NT2/D1 (cell line): ENCODE data around the gene VPS72.

Source experiments
- DNase-seq: peaks from one replicate; pipeline ENCODE4 v3.0.0-alpha.2; 2011; ENCODE audit warnings: low read depth, low spot score
- H3K27me3 ChIP-seq: 2 replicates; pipeline ENCODE4 v1.6.0; 2011; ENCODE audit warnings: mild to moderate bottlenecking; ENCODE audit not compliant: insufficient read length, insufficient read depth
- H3K36me3 ChIP-seq: 2 replicates; pipeline ENCODE4 v1.6.1; 2011; ENCODE audit warnings: mild to moderate bottlenecking, low read length, mixed read lengths; ENCODE audit not compliant: insufficient read depth, insufficient read length
- H3K4me1 ChIP-seq: 2 replicates; pipeline ENCODE4 v1.5.1; 2011; ENCODE audit not compliant: insufficient read depth, insufficient read length
- H3K4me3 ChIP-seq: 2 replicates; pipeline ENCODE4 v1.5.1; 2011; ENCODE audit warnings: low read depth; ENCODE audit not compliant: insufficient read length
- H3K9ac ChIP-seq: 2 replicates; pipeline ENCODE4 v1.6.0; 2011; ENCODE audit warnings: low read depth; ENCODE audit not compliant: insufficient read length
- H3K9me3 ChIP-seq: 2 replicates; pipeline ENCODE4 v1.5.1; 2011; ENCODE audit warnings: mild to moderate bottlenecking, low read length; ENCODE audit not compliant: insufficient read depth
- SUZ12 ChIP-seq: IDR thresholded peaks from 2 replicates; pipeline ENCODE4 v1.6.1; 2011; ENCODE audit not compliant: insufficient read length, insufficient read depth; ENCODE audit errors: extremely low read depth
- YY1 ChIP-seq: IDR thresholded peaks from 2 replicates; pipeline ENCODE4 v1.6.1; 2011; ENCODE audit not compliant: insufficient read length, insufficient read depth
- ZNF274 ChIP-seq: IDR thresholded peaks from 2 replicates; pipeline ENCODE4 v1.6.1; 2011; ENCODE audit warnings: mild to moderate bottlenecking, low read depth, low read length

The VPS72 gene

GRCh38 chr1:151165281-151165737, 24.7 kb downstream of the VPS72 start:
- Histone ChIP-seq H3K9ac (peak overlapping the region; percentile 97), H3K9me3 (no peaks in the 10 kb centered on the region), H3K4me3 (peak overlapping the region; percentile 96), H3K4me1 (peaks cover 8% of the 10 kb centered on the region), H3K27me3 (no peaks in the 10 kb centered on the region), H3K36me3 (peaks cover 56% of the 10 kb centered on the region)
- TF ChIP-seq YY1: no peak
- no peak for TF ChIP-seq SUZ12
- no peak for TF ChIP-seq ZNF274
- peak; percentile 83 for DNase-seq

- TF ChIP-seq ZNF274: no peak
- TF ChIP-seq SUZ12: no peak
- no peak for TF ChIP-seq YY1
- H3K9me3 ChIP-seq: no peaks in the 10 kb centered on the region
- peaks cover 6% of the 10 kb centered on the region for H3K4me1 ChIP-seq
- peak overlapping the region; percentile 97 for H3K9ac ChIP-seq
- H3K36me3 ChIP-seq: peaks cover 52% of the 10 kb centered on the region
- H3K27me3 ChIP-seq: no peaks in the 10 kb centered on the region
- H3K4me3 ChIP-seq: peak overlapping the region; percentile 96
- DNase-seq: no peak
Observed at GRCh38 chr1:151164732-151165280, 25.2 kb downstream of the VPS72 start.

GRCh38 chr1:151159373-151159772, 30.6 kb downstream of the VPS72 start:
- no peaks in the 10 kb centered on the region for H3K9me3 ChIP-seq
- peaks cover 8% of the 10 kb centered on the region for H3K4me1 ChIP-seq
- no peak overlapping the region for H3K9ac ChIP-seq
- H3K27me3 ChIP-seq: no peaks in the 10 kb centered on the region
- no peak for DNase-seq
- H3K4me3 ChIP-seq: no peak overlapping the region
- peaks cover 54% of the 10 kb centered on the region for H3K36me3 ChIP-seq
- no peak for TF ChIP-seq YY1
- no peak for TF ChIP-seq ZNF274
- no peak for TF ChIP-seq SUZ12

- DNase-seq: no peak
- TF ChIP-seq SUZ12 (no peak), YY1 (no peak), ZNF274 (no peak)
- no peak overlapping the region for H3K9ac ChIP-seq
Observed at GRCh38 chr1:151158751-151159251, 31.2 kb downstream of the VPS72 start.

GRCh38 chr1:151158326-151158725, 31.7 kb downstream of the VPS72 start:
- Histone ChIP-seq H3K9me3 (no peaks in the 10 kb centered on the region), H3K4me1 (peaks cover 8% of the 10 kb centered on the region), H3K27me3 (no peaks in the 10 kb centered on the region), H3K9ac (no peak overlapping the region), H3K36me3 (peaks cover 51% of the 10 kb centered on the region), H3K4me3 (no peak overlapping the region)
- TF ChIP-seq YY1: no peak
- TF ChIP-seq ZNF274: no peak
- no peak for TF ChIP-seq SUZ12
- DNase-seq: no peak

More at GRCh38 chr1:151158751-151159251, 31.2 kb downstream of the VPS72 start:
- H3K27me3 ChIP-seq: no peaks in the 10 kb centered on the region
- H3K9me3 ChIP-seq: no peaks in the 10 kb centered on the region
- H3K4me1 ChIP-seq: peaks cover 8% of the 10 kb centered on the region
- H3K36me3 ChIP-seq: peaks cover 51% of the 10 kb centered on the region
- no peak overlapping the region for H3K4me3 ChIP-seq

GRCh38 chr1:151157067-151157531, 32.9 kb downstream of the VPS72 start:
- DNase-seq: no peak
- TF ChIP-seq ZNF274 (no peak), SUZ12 (no peak), YY1 (no peak)
- Histone ChIP-seq H3K9me3 (no peaks in the 10 kb centered on the region), H3K27me3 (no peaks in the 10 kb centered on the region), H3K36me3 (peaks cover 49% of the 10 kb centered on the region), H3K4me1 (peaks cover 8% of the 10 kb centered on the region), H3K4me3 (no peak overlapping the region), H3K9ac (no peak overlapping the region)

- Histone ChIP-seq H3K4me3 (no peak within 1 kb of the TSS), H3K9me3 (no peaks in the 10 kb centered on the region), H3K9ac (no peak within 1 kb of the TSS), H3K36me3 (peaks cover 43% of the 10 kb centered on the region), H3K27me3 (no peaks in the 10 kb centered on the region), H3K4me1 (peaks cover 8% of the 10 kb centered on the region)
- TF ChIP-seq SUZ12: no peak
- TF ChIP-seq ZNF274: no peak
- TF ChIP-seq YY1: no peak
- no peak for DNase-seq
Observed at GRCh38 chr1:151156515-151156819, 33.5 kb downstream of the VPS72 start, which contains the start of gene TNFAIP8L2. Gene TNFAIP8L2, plus strand, starts transcription at chr1:151156649. Its CDS starts 2,049 bp downstream, at chr1:151158698.
